NCI-H446 (cell line): Measurements from ENCODE around the gene PRDM16.

ENCODE experiments used
- DNase-seq, 2 experiments: peaks; one replicate each; lab custom pipeline; 2025; lab: John Stamatoyannopoulos, UW

PRDM16 gene

DNA sequence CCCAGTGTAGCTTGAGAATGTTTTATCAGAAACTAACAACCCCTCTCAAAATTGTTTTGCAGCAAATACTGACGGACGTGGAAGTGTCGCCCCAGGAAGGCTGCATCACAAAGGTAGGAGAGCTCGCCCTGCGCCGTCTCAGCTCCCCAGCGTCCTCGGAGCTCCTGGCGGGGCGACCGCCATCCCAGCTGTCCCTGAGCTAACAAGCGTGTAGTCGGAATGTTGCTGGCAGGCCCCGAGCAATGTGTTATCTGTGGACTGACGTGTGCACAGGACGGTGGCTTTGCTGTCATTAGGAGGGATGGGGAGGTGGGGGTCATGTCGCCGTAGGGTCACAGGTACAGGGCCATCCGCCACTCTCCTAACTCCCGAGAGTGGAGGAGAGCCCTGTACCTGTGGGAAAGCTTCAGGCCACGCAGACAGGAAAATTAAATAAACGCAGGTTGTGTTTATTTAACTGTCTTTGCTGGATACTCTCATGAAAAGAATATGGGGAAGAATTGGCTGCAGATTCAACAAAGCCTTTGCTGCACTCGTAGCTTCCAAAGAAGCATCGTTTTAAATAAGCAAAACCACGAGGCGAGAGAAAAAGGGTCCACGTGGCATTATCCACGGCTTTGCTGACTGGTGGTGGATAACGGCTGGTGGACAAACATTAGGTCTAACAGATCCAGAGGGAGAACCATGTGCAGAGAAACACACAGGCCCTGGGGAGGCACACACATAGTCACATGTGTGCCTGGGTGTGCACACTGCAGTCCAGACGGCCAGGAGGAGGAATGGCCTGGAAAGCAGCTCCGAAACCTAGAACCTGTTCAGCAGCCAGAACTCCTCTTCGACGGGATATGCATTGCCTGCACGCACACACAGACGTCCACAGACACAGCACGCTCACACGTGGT, 175.3 kb downstream of the PRDM16 start:
- no peak for DNase-seq

DNA sequence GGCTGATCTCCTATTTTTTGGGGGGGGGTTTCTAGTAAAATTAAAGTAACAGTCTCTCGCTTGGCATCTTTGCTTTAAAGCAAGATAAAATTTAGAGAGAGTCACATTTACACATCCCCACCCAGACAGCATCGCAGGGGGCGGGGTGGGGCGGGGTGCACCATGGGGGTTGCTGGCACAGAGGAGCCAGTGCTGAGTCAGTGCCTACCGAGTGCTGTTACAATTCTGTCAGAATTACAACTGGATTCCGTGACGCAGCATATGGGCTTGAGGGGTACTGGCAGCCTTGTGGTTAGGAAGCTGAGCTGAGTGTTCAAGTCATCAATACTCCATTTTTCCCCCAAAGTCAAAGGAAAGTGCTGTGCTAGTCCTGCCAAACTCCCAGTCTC, 175.9 kb downstream of the PRDM16 start:
- DNase-seq: no peak

GRCh38 chr1:3245344-3245743, 176.3 kb downstream of the PRDM16 start:
- no peak for DNase-seq

- no peak for DNase-seq
These were observed 176.8 kb downstream of the PRDM16 start for GRCh38 chr1:3245768-3246167.

GRCh38 chr1:3246251-3246650, 177.2 kb downstream of the PRDM16 start:
- DNase-seq: no peak

- DNase-seq: no peak
These were observed 178.6 kb downstream of the PRDM16 start for GRCh38 chr1:3247521-3248121.

- no peak for DNase-seq
These were observed 179.4 kb downstream of the PRDM16 start for GRCh38 chr1:3248155-3249141.

GRCh38 chr1:3249231-3249630, 180.2 kb downstream of the PRDM16 start:
- no peak for DNase-seq

DNA sequence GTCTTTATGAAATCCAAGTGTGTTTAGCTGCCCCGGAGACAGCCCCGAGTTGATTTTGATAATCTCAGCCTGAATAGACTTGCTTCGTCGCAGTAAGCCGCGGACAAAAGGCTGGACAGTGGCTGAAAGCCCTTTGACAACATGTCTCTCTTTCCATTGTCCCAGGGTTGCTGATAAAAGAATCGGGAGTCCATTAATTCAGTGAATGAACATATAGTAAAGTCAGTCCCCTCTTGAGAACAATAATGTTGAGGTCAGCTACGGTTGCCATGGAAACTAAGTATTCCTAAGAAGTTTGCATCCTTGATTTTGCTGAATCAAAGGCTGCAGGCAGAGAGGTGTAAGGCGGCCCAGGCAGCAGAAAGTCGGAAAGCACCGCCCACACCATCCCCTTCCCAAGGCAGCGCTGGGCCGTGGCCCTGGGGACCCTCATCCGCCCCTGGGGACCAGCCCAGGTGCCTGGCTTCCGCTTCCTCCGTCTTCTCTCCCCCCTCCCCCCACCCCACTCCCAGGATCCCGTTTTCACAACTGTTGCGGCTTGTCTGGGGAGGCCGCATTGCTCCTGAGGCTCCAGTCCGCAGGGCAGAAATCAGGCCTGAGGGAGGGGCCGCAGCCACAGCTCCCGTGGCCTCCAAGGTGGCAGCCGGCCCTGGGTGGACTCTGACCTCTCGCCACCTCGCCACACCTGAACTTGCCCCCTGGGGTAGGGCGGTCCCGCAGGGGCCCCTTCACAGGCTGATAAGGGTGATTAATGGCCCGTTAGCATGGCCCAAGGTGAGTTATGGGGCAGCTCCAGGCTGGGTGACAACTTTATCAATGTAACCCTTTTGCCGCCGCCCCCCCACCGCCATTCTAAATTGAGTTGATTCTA, 180.9 kb downstream of the PRDM16 start:
- no peak for DNase-seq

DNA sequence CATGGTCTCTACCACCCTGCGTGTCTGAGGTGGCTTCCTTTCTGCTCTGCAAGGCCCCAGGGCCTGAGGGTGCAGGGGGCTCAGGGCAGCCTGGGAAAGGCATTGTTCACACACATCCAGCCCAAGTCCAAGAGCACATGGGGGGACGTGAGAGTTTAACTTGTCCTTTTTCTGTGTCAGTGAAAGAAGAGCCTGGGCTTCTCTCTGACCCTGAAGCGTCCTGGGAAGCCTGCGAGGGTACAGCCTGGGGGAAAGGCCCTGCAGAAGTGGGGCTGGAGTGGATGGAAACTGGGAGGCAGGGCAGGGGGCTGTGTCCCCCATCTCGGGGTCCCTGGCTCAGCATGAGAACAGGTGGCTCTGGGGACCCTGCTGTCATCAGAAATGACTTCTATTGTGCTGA, 181.6 kb downstream of the PRDM16 start:
- no peak for DNase-seq

- no peak for DNase-seq
These were observed 182.2 kb downstream of the PRDM16 start for GRCh38 chr1:3251099-3251806.

- no peak for DNase-seq
These were observed 182.9 kb downstream of the PRDM16 start for GRCh38 chr1:3251807-3252428.

- DNase-seq: no peak
These were observed 186.7 kb downstream of the PRDM16 start for GRCh38 chr1:3255680-3256079.

GRCh38 chr1:3257788-3258187, 188.8 kb downstream of the PRDM16 start:
- no peak for DNase-seq

DNA sequence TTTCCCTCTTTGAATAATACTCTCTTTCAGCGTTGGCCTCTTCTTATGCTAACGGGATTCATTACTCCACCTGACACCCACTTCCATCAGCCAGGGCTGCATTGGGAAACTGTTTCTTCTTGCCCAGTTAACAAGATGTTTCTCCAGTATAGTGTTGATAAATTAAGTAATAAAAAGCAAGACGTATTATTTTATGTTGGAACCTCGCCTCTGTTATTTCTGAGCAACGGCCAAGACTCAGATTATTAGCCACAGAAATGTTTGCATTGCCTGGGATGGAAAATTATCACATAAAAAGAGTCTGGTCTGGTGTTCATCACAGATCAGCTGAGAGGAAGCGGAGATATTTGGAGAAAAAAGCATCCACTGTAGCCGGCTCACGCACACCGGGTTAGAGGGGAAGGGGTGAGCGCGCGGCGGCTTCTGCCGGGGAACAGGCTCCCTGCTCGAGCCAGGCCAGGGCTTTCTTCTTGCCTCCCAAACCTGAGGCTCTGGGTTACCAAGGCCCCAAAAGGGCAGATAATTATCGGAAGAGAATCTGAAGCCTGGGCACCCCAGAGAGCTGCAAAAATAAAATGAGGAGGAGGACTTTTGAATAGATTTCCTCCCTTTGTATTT, 189.5 kb downstream of the PRDM16 start:
- DNase-seq: no peak

- no peak for DNase-seq
These were observed 190.0 kb downstream of the PRDM16 start for GRCh38 chr1:3259020-3259419.

DNA sequence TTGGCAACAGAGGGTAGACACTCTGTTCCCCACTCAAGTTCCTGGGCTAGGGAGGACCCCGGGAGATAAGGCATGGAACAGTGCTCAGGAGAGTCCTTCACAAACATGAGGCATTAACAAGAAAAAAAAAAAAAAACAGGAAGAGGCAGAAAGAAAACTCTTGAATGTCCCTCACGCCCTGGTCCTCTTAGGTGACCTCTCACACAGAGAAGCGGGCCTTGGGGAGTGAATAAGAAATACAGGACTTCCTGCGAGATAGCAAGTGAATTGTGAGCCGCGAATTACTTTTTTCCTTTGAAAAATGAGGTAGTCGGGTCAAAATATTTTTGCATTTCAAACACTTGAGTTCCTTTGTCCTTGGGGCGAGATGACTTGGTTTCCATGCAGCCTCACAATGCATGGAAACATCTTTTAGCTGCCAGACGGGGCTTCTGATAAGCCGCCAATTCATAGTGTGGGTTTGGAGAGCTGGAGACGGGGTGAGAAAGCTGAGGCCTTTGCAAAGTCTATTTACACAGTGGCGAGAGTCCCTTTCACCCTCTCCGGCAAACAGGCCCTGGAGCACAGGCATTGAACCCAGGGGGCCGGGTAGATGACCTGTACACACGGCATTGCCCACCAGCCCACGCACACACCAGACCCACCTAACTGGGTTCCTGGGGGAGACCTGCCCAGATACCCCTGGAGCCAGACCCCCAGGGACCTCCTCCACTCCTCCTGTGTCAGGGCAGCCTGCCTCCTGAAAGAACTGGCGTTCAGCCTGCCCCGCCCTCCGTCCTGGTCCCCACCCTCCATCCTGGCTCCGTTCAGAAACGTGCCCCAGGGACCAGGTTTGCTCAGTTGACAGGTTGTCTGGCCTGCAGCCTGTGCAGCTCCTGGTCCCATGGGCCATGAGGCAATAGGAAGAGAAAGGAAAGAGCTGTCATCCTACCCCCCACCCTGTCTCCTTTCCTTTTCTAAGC, 192.3 kb downstream of the PRDM16 start:
- no peak for DNase-seq

GRCh38 chr1:3261969-3262579, 193.1 kb downstream of the PRDM16 start:
- no peak for DNase-seq
